ENCODE results near the gene UBL4B.
A peak's percentile ranks its signal among the peaks of the same experiment; 100 is the strongest.

Gene UBL4B

GRCh38 chr1:110152133-110152785 is 40.0 kb downstream of the UBL4B start:
- no peaks in the 10 kb centered on the region for H3K4me1 ChIP-seq (ENCODE audit: control insufficient read depth, insufficient read depth, low read length)
- H3K27ac ChIP-seq (ENCODE audit: extremely low read depth, low read depth, low read length), result no peak overlapping the region
- H3K4me3 ChIP-seq (ENCODE audit: low read depth, low read length), result no peak overlapping the region
- CTCF ChIA-PET, result interaction anchor here (0.5 to 1.1 kb wide), 6 partner anchors 10 to 791 kb away, joined by 3 to 5 read pairs (median 3); no protein-coding TSS in a partner anchor
- POLR2A ChIA-PET, result no interaction called here
- H3K9me3 ChIP-seq (ENCODE audit: control insufficient read depth, insufficient read depth, low read depth, low read length), result no peaks in the 10 kb centered on the region
- TF ChIP-seq ZNF473 (tag by site-specific recombination; IDR thresholded peaks at IDR 0.05) (no peak), ZNF184 (tag by site-specific recombination; IDR thresholded peaks at IDR 0.05) (peak; percentile 75; the same call in 1 of the 2 replicates), ZNF248 (tag by site-specific recombination; IDR thresholded peaks at IDR 0.05) (no peak), ZNF155 (tag by site-specific recombination; IDR thresholded peaks at IDR 0.05) (no peak), ZNF704 (tag by site-specific recombination; IDR thresholded peaks at IDR 0.05) (no peak), ZNF292 (tag by site-specific recombination; IDR thresholded peaks at IDR 0.05; ENCODE audit: borderline replicate concordance, low read depth) (no peak), ZBTB7A (tag by site-specific recombination; IDR thresholded peaks at IDR 0.05; ENCODE audit: low read depth) (no peak), ZNF600 (tag by site-specific recombination; IDR thresholded peaks at IDR 0.05) (peak; percentile 43; the same call in 1 of the 2 replicates), ZNF174 (tag by site-specific recombination; IDR thresholded peaks at IDR 0.05) (no peak), ZNF654 (tag by site-specific recombination; IDR thresholded peaks at IDR 0.05; ENCODE audit: low read depth) (no peak), ZNF830 (tag by site-specific recombination; IDR thresholded peaks at IDR 0.05; ENCODE audit: low read depth) (no peak), KLF17 (tag by site-specific recombination; IDR thresholded peaks at IDR 0.05) (0 out of 2 replicates have a peak, but pooled peaks have one; percentile 27), ZNF146 (tag by site-specific recombination; IDR thresholded peaks at IDR 0.05) (no peak), ZSCAN23 (tag by site-specific recombination; IDR thresholded peaks at IDR 0.05) (no peak), ZNF394 (tag by site-specific recombination; IDR thresholded peaks at IDR 0.05; ENCODE audit: borderline replicate concordance) (no peak), ZNF266 (tag by site-specific recombination; IDR thresholded peaks at IDR 0.05; ENCODE audit: low read depth) (no peak), ZBTB48 (tag by site-specific recombination; IDR thresholded peaks at IDR 0.05) (no peak), ZNF311 (tag by site-specific recombination; IDR thresholded peaks at IDR 0.05; ENCODE audit: borderline replicate concordance) (no peak), GLIS2 (tag by site-specific recombination; IDR thresholded peaks at IDR 0.05) (peak; percentile 37; the same call in 1 of the 2 replicates), ZBTB8A (tag by site-specific recombination; IDR thresholded peaks at IDR 0.05) (no peak), ZNF785 (tag by site-specific recombination; IDR thresholded peaks at IDR 0.05) (no peak)
- TF ChIP-seq, protein P1, sequence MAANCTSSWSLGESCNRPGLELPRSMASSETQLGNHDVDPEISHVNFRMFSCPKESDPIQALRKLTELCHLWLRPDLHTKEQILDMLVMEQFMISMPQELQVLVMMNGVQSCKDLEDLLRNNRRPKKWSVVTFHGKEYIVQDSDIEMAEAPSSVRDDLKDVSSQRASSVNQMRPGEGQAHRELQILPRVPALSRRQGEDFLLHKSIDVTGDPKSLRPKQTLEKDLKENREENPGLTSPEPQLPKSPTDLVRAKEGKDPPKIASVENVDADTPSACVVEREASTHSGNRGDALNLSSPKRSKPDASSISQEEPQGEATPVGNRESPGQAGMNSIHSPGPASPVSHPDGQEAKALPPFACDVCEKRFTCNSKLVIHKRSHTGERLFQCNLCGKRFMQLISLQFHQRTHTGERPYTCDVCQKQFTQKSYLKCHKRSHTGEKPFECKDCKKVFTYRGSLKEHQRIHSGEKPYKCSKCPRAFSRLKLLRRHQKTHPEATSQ (tag by site-specific recombination; IDR thresholded peaks at IDR 0.05), result no peak
- TF ChIP-seq, protein P2, sequence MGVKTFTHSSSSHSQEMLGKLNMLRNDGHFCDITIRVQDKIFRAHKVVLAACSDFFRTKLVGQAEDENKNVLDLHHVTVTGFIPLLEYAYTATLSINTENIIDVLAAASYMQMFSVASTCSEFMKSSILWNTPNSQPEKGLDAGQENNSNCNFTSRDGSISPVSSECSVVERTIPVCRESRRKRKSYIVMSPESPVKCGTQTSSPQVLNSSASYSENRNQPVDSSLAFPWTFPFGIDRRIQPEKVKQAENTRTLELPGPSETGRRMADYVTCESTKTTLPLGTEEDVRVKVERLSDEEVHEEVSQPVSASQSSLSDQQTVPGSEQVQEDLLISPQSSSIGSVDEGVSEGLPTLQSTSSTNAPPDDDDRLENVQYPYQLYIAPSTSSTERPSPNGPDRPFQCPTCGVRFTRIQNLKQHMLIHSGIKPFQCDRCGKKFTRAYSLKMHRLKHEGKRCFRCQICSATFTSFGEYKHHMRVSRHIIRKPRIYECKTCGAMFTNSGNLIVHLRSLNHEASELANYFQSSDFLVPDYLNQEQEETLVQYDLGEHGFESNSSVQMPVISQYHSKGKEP (tag by site-specific recombination; IDR thresholded peaks at IDR 0.05), result no peak
- TF ChIP-seq, protein P3, sequence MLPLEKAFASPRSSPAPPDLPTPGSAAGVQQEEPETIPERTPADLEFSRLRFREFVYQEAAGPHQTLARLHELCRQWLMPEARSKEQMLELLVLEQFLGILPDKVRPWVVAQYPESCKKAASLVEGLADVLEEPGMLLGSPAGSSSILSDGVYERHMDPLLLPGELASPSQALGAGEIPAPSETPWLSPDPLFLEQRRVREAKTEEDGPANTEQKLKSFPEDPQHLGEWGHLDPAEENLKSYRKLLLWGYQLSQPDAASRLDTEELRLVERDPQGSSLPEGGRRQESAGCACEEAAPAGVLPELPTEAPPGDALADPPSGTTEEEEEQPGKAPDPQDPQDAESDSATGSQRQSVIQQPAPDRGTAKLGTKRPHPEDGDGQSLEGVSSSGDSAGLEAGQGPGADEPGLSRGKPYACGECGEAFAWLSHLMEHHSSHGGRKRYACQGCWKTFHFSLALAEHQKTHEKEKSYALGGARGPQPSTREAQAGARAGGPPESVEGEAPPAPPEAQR (tag by site-specific recombination; IDR thresholded peaks at IDR 0.05), result no peak
- H3K36me3 ChIP-seq (ENCODE audit: control insufficient read depth in 2 of 2, insufficient read depth in 1 of 2, low read length in 2 of 2), result no peaks in the 10 kb centered on the region

Measured in HEK293 (cell line).